ENCODE results near the gene TUFM.

TUFM gene

DNA sequence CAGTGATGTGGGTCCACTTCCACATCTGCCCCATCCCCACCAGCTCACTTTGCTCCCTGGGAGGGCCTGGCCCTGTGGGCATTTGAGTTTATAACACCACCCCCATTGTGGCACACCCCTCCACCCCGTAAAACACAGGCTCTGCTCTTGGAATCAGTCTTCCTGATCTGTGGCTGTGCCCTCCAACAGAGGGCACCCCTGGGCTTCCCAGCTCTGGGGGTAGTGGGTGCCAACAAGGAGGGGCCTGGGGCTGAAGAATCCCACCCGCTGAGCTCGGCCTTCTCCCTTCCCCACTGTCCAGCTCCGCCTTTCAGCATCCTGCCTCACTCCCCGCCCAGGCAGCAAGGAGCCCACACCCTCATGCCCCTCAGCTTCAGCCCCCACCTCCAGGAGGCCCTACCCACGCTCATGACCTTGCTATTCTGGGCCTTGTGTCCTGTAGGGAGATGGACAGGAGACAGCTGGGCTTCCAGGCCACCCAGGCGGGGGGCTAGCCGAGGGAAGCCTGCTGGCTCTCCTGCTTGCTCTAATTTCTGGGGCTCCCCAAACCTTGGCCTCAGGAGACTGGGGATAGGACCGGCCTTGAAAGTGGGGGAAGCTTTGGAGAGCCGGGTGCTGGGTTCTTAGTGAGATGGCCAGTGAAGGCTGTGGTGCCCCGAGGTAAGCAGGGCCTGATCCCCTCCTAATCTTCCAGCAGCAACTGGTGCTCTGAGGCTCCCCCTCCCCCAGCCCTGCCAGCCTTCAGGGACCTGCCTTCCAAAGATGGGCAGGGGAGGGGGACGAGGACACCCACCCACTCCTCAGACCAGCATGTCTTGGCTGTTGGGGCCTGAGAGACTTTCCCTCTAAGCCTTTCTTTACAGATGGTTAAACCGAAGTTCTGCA is 29.2 kb upstream of the TUFM start:
- H3K36me3 ChIP-seq (ENCODE audit: low read depth) = peaks cover 25% of the 10 kb centered on the region
- H3K27me3 ChIP-seq (ENCODE audit: insufficient read depth, poor library complexity, severe bottlenecking) = no peaks in the 10 kb centered on the region

DNA sequence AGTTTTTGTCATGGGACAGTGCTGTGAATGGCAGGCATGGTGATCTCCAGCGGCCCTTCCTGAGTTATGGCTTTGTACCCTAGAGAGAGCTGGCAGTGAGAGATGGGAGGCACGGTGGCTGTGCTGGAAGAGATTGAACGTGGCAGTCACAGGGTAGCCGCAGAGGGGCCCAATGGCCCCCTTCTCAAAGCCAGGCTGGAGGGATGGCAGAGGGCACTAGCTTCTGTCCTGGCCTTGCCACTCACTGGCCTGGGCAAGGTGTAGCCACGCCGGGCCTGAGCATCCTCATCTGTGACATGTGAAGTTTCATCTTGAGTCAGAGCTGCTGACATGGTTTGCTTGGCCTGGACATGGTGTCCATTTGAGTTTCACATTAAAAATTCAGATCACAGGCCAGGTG is 28.3 kb upstream of the TUFM start:
- no peaks in the 10 kb centered on the region for H3K9me3 ChIP-seq (ENCODE audit: severe bottlenecking)
- TF ChIP-seq, protein P1, sequence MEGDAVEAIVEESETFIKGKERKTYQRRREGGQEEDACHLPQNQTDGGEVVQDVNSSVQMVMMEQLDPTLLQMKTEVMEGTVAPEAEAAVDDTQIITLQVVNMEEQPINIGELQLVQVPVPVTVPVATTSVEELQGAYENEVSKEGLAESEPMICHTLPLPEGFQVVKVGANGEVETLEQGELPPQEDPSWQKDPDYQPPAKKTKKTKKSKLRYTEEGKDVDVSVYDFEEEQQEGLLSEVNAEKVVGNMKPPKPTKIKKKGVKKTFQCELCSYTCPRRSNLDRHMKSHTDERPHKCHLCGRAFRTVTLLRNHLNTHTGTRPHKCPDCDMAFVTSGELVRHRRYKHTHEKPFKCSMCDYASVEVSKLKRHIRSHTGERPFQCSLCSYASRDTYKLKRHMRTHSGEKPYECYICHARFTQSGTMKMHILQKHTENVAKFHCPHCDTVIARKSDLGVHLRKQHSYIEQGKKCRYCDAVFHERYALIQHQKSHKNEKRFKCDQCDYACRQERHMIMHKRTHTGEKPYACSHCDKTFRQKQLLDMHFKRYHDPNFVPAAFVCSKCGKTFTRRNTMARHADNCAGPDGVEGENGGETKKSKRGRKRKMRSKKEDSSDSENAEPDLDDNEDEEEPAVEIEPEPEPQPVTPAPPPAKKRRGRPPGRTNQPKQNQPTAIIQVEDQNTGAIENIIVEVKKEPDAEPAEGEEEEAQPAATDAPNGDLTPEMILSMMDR (IDR thresholded peaks at IDR 0.05; ENCODE audit: poor library complexity, severe bottlenecking) = no peak
- no peak overlapping the region for H3K27ac ChIP-seq (ENCODE audit: poor library complexity, severe bottlenecking)
- H3K36me3 ChIP-seq (ENCODE audit: low read depth) = peaks cover 35% of the 10 kb centered on the region
- no peaks in the 10 kb centered on the region for H3K27me3 ChIP-seq (ENCODE audit: insufficient read depth, poor library complexity, severe bottlenecking)
- ATAC-seq (ENCODE audit: low read depth) (no peak), DNase-seq (ENCODE audit: low spot score) (no peak)
- no peak overlapping the region for H3K4me3 ChIP-seq (ENCODE audit: severe bottlenecking)
- H3K4me1 ChIP-seq (ENCODE audit: insufficient read depth, poor library complexity, severe bottlenecking) = no peaks in the 10 kb centered on the region

More for the DNA sequence above, 29.2 kb upstream of the TUFM start:
- Histone ChIP-seq H3K9me3 (ENCODE audit: severe bottlenecking) (no peaks in the 10 kb centered on the region), H3K4me1 (ENCODE audit: insufficient read depth, poor library complexity, severe bottlenecking) (peaks cover 4% of the 10 kb centered on the region), H3K4me3 (ENCODE audit: severe bottlenecking) (no peak overlapping the region), H3K27ac (ENCODE audit: poor library complexity, severe bottlenecking) (no peak overlapping the region)
- TF ChIP-seq, protein P1 (IDR thresholded peaks at IDR 0.05; ENCODE audit: poor library complexity, severe bottlenecking) = no peak
- ATAC-seq (ENCODE audit: low read depth) = no peak
- DNase-seq (ENCODE audit: low spot score) = no peak

DNA sequence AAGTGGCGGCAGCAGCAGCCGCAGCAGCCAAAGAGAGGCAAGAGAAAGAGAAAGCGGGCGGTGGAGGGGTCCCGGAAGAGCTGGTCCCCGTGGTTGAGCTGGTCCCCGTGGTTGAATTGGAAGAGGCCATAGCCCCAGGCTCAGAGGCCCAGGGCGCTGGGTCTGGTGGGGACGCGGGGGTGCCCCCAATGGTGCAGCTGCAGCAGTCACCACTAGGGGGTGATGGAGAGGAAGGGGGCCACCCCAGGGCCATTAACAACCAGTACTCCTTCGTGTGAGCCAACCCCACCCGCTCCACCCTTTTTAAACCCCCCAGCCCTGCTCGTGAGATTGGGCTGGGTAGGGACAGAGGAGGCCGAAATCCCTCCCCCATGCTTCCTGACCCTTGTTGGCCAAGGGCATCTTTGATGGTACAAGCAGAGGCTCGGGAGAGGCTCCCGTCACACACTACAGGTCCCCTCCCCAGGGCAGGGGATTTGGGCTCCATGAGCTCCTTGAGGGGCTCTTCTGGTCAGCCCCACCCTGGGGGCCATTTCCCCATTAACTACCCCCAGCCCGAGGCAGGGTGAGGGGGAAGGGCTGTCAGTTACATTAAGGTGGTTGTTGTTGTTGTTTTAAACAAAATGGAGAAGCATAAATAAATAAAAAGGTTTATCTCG is 27.5 kb upstream of the TUFM start:
- no peak for DNase-seq (ENCODE audit: low spot score)
- ATAC-seq (ENCODE audit: low read depth) = no peak; the same call in 2 of the 3 replicates

DNA sequence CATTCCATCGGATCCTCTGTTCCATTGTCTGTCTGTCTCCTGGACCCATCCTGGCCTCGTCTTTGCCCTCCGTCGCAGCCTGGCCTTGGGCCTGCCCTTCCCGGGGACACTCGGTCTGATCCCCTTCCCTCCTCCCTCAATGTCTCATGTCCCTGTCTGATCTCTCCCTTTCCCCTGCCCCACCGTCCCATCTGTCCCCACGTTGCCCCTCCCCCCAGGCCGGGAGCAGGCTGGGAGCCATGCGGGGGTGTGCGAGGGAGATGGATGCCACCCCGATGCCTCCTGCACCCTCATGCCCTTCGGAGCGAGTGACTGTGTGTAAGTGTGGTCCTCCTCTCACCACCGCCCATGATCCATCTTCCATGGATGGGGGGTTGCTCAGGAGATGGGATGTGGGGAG is 26.8 kb upstream of the TUFM start:
- no peak for ATAC-seq (ENCODE audit: low read depth)
- TF ChIP-seq, protein P1 (IDR thresholded peaks at IDR 0.05; ENCODE audit: poor library complexity, severe bottlenecking) = no peak
- Histone ChIP-seq H3K36me3 (ENCODE audit: low read depth) (peaks cover 50% of the 10 kb centered on the region), H3K4me3 (ENCODE audit: severe bottlenecking) (no peak overlapping the region), H3K27me3 (ENCODE audit: insufficient read depth, poor library complexity, severe bottlenecking) (no peaks in the 10 kb centered on the region), H3K9me3 (ENCODE audit: severe bottlenecking) (no peaks in the 10 kb centered on the region), H3K4me1 (ENCODE audit: insufficient read depth, poor library complexity, severe bottlenecking) (no peaks in the 10 kb centered on the region), H3K27ac (ENCODE audit: poor library complexity, severe bottlenecking) (no peak overlapping the region)
- DNase-seq (ENCODE audit: low spot score) = no peak

More for the DNA sequence above, 27.5 kb upstream of the TUFM start:
- H3K27me3 ChIP-seq (ENCODE audit: insufficient read depth, poor library complexity, severe bottlenecking) = no peaks in the 10 kb centered on the region
- peaks cover 42% of the 10 kb centered on the region for H3K36me3 ChIP-seq (ENCODE audit: low read depth)
- no peak overlapping the region for H3K27ac ChIP-seq (ENCODE audit: poor library complexity, severe bottlenecking)
- TF ChIP-seq, protein P1 (IDR thresholded peaks at IDR 0.05; ENCODE audit: poor library complexity, severe bottlenecking) = peak; percentile 37
- H3K4me3 ChIP-seq (ENCODE audit: severe bottlenecking) = no peak overlapping the region
- H3K4me1 ChIP-seq (ENCODE audit: insufficient read depth, poor library complexity, severe bottlenecking) = no peaks in the 10 kb centered on the region
- no peaks in the 10 kb centered on the region for H3K9me3 ChIP-seq (ENCODE audit: severe bottlenecking)
